ENCODE measurements around the gene CCER1.
A peak's percentile ranks its signal among the peaks of the same experiment; 100 is the strongest.
"Not testable (repeated sequence)": the region's sequence is repeated elsewhere in the genome, so short reads cannot be mapped to it uniquely, and the experiment has no call there.

Gene CCER1, protein sequence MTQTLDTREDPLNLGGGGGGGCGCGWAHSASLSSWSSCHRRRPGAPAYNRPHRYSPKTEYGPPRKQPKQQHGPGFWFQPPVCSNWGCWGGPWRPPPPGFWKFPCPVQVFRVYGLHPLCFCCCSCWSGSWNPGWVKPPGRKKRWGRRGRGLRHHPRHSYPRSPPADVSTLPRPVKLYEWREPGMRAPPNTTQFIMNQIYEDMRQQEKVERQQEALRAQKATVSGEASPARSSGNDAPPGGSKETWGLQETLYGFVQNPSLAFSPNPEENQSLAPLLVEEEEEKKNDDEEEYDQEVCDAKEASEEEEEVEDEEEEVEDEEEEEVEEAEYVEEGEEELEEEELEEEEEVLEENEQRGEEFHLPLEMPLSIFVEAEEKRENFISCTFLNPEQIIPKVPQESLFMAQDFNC

DNA sequence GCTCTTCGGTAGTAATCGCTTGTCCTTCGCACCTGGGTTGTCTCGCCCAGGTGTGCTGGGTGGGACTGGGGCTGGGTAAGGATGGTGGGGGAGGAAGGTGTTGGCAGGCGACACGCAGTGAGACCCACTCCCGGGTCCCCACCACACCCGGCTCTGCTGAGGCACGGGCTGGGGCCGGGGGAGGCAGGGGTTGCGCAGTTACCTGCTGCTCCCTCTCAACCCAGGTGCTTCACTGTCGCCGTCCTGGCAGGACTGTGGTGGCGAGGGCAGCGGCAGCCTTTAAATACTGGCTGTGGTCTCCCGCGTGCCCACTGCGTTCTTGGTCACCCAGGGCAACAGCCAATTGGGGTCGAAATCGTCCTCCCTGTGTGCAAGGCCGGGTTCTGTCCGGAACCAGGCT, at the start of gene CCER1:
Gene CCER1, minus strand, starts transcription at position 256 of the 400 bp plus-strand sequence. CDS start 434 bp downstream, outside the sequence.
- no peak for DNase-seq

DNA sequence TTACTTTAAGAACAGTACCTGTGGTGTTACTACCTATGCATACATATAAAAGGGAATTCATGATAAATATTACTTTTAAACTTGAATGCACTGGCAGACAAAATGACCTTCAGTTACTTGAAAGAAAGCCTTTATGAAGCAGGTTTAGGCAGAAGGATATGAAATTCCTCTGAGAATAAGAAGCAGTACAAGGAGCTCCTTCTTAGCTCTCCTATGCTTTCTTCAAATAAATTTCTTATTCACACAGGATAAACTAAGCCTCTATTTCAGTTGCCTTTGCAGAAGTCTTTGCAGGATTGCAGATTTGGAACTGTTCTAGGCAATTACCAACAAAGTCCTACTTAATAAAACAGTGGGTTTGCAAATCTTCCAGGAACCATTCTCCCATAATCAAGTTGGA, 48.8 kb upstream of the CCER1 start:
- DNase-seq, result no peak

DNA sequence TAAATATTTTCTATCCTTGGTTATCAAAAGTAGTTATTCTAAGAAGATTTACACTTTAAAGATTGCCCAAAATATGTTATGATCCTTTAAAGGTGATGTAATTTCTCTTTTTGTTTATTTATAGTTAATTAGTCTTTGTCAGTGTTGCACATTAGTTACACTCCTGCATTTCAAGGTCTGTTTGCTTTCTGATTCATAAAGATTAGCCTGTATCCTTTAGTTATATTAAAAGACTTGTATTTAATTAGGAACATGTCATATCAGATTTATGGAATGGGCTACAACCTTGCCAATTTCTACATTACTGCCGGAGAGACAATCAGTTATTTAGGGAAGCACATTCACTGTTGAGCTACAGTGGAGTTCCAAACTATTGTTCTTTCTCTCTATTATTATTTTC, 46.3 kb upstream of the CCER1 start:
- DNase-seq, result no peak

DNA sequence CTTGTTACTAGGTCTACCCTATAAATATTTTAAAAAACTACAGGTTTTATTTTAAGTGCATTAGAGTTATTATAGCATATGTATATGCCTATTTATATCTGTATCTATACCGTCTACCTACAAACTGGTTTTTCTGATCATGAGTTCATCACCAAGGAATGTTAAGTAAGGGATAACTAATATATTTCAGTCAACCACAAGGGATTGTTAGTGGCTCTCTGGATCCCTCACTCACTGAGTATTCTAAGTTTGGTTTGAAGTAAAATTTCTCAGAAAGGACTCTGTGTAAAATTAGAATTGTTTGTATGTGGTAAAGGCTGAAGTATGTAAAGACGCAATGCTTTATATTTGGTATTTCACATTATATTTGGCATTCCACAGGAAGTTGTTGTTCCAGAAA, 45.0 kb upstream of the CCER1 start:
- DNase-seq, result no peak

DNA sequence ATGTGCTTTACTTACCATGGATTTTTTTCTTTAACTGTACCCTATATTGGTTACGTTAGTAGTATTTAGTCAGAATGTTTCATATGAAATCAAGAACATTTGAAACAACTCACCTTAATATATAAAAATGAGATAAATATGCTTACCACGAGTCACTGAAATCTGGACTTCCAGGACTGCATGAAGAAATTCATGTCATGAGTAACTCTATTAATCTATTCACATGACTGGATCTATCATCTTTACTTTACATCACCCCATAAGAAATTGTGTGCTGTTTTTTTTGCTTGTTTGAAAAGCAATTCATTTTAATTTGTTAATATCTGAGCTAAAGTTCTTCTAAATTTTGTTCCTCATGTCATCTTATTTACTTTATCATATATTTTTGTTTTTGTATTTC, 44.6 kb upstream of the CCER1 start:
- DNase-seq, result no peak

DNA sequence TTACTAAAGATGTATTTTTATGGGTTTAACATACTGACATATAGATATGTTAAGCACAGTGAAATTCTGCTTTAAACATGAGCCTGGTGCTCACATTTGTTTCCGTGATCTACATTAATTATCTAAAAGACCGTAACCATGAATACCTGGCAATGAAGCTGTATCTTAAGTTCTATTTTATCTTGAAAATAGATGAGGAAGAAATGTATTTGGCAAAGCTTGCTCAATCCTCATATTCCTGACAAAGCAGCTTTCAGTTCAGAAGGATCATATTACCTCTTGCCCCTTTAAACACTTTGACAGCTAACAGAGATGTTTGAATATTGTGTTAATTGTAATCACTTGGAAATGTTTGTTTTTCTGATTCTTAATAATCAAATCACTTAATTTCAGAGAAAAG, 40.0 kb upstream of the CCER1 start:
- no peak for DNase-seq

DNA sequence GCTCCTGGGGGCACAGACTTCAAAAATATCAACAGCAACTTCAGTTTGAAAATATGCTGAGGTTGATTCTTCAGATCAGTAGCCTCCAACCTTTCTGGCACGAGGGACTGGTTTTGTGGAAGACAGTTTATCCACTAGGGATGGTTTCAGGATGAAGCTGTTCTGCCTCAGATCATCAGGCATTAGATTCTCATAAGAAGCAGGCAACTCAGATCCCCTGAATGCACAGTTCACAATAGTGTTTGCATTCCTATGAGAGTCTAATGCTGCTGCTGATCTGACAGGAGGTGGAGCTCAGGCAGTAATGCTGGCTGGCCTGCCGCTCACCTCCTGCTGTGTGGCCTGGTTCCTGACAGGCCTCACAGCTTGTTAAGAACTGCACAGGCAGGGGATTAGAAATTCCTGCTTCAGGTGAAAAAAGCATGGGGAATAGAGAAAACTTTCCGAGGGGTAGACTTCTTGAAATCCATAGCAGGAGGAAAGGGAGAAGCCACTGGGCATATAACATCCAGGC, 37.0 kb upstream of the CCER1 start:
- no peak for DNase-seq

DNA sequence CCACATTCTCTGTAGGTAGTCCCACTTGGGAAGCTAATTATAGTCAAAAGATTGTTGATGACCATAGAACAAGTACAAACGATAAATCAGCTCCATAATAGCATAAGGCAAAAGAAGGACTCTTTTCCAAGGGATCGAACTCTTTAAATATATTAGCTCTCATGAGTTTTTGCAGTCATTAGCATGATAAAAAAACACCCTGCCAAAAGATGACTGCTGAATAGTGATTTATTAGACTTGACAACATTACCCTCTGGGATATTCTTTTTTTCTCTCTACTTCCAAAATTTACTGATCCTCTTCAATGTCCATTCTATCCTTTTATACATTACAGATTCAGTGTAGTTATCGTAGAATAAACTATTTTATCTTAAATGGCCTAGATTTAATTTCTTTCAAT, 35.6 kb upstream of the CCER1 start:
- no peak for DNase-seq

DNA sequence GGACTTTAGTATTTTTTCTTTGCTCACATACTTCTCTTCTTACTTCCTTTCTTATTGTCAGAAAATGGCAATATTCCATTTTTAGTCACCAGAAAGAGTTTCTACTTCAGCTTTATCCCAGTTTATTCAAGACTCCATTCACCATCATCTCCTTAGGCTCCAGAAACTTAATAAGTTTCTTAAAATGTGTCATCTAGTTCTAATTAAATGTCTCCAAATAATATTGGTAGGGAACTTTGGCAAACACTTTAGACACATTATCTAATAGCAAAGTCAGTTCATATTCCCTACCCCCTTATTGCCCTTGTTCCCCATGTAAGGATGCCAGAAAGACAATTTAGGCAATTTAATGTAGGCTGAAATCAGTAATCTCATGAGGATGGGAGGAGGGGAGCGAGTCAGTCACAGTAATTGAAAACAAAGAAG, 34.7 kb upstream of the CCER1 start:
- no peak for DNase-seq

DNA sequence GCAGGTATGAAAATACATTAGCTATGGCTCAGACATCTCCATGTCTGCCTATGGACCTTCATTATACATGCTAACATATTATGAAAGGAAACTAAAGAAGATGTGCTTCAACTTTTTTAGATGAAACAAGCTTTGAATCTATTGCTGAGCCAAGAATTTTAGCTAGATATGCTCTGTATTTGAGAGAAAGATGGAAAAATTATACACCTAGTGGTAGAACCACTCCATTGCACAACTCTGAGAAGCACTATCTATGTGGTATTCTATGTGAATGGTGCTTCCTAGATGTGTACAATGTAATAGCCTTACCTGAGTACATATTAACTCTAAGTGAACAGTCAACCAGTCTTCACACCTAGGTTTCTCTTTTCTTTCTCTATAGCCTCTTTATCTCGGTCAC, 32.5 kb upstream of the CCER1 start:
- no peak for DNase-seq

DNA sequence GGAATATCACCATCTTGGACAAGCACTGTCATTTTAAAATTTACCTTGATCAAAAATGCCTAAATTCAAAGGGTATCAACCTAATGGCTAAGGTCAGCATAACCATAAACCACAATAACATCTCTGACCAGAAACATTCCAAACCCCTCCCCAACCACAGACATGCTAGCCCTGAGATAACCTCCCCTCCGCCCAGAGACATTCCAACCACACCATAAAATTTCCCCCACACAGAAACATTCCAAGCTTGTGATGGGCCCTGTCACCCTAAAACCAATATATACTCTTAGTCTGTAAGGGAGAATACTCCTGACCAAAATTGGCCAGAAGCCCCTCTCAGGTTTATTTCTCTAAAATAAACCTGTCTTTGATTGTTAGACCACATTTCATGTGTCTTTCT, 32.1 kb upstream of the CCER1 start:
- DNase-seq, result no peak

DNA sequence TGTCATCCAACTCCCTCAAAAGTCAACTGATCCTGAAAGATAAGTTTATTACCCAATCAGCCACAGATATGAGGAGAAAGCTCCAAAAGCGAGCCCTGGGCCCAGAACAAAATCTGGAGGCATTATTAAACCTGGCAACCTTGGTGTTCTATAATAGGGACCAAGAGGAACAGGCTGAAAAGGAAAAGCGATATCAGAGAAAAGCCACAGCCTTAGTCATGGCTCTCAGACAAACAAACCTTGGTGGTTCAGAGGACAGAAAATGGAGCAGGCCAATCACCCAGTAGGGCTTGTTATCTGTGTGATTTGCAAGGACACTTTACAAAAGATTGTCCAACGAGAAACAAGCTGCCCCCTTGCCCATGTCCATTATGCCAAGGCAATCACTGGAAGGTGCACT, 30.4 kb upstream of the CCER1 start:
- not testable (repeated sequence) for DNase-seq

DNA sequence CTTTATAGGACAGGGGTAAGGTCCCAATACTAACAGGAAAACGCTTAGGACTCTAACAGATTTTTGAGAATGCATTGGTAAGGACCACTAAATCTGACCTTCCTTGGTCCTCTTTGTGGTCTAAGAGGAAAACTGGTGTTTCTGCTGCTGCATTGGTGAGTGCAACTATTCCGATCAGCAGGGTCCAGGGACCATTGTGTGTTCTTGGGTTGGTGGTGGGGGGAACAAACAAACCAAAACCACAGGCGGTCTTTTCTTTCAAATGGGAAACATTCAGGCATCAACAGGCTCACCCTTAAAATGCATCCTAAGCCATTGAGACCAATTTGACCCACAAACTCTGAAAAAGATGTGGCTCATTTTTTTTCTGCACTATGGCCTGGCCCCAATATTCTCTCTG, 29.1 kb upstream of the CCER1 start:
- no peak for DNase-seq

DNA sequence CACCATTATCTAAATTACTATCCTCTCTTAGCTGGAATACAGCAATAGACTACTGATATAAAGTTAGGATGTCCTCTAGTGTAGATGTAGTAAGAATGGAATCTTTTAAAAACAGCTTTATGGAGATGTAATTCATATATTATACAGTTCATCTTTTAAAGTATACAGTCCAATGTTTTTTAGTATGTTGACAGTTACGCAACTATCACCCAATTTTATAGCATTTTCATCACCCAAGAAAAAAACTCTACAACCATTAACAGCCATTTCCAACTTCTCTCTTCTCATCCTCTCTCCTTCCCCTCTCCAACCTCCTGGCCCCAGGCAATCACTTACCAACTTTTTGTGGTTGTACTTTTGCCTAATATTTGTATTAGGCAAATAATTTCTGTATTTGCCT, 27.2 kb upstream of the CCER1 start:
- DNase-seq, result no peak

DNA sequence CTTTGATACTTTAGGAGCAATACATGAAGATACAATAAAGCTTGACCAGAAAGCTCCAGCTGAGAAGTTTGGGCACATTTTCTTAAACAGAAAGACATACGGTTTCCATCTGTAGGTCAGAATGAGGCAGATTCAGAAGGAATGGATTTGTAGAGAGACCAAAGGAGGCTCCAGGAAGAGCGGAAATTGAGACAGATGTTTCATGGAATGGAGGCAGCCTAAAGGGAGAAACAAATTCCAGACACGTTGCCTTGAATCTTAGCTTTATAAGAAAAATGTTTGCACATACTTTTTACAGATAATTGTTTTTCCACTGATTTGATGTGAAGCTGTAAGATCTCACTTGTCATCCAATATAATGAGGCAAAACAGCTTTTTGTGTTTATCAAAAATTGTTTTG, 25.0 kb upstream of the CCER1 start:
- no peak for DNase-seq

DNA sequence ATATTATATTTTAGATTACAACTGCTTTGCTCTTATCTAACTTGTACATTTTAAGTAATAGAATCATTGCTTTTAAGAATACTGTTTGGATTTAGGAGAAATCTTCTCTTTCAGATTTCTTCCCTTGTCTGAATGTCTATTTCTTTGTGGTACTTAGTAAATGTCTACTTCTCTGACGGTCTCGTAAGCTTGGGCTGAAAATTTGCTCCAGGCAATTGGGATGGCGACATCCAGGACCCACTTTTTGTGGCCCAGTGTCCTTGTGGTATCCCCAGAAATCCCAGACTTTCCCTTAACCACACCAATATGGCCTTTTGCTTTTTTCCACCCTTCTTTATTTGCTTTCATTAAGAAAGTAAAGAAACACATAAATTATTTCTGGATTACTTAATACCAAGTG, 24.0 kb upstream of the CCER1 start:
- DNase-seq, result no peak

DNA sequence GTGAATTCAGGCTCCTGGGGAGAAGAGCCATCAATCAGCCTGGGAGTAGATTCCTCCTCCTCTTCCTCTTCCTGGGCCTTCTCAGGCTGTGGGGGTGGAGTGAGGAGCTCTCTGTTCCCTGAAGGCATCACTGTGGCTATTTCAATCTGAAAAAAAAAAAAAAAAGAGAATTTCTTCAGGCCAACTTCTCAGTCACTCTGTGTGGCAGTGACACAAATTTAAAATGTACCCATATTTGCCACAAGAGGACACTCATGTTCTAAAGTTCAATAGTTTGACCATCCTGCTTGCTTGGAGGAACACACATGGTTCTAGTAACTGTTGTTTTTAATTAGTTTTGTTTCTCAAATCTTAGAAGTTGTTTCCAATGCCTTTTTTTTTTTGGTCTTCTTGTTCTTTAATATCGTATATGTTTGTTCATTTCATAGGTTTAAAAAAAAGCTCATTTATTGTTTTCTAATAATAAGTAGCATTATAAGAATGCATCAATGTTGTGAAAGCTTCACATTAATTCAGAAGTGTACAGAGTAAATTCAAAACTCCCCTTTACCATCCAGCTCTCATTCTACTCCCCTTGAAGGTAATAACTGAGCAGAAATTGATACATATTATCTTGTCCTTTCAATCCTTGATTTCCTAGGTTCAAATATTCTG, 23.3 kb upstream of the CCER1 start:
- peak; percentile 38 for DNase-seq

DNA sequence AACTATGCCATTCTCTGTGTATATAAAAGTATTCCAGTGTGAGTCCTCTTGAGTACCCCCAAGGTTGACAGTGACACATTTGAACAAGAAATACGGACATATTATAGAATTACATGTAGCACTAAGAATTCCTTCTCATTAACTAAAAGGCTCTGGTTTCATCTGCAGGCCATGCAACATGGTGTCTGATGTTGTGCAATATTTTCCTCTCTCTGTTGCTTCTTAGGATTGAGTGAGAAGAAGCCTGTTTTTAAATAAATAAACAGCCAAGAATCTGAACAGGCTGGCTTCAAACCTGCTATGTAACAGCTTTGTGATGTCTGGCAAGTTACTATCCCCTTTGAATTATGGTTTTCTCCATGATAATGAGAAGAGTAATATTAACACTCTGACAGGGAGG, 22.2 kb upstream of the CCER1 start:
- no peak for DNase-seq

DNA sequence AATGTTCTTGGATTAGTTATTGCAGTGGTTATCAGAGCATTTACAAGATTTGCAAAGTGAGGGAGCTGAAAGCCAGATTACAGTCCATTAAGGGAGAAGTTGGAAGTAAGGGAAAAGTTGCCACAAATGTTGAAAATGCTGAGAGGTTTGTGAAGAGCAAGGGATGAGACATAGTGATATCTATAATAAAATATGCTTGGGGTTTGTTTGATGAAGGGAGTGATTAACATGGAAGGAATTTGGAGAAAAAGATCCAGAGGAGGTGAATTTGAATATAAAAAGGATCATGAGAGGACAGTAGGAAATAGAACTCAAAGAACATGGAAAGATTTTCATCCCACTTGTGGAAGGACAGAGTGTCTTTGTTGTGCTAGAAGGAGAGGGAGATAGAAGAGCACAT, 19.3 kb upstream of the CCER1 start:
- no peak for DNase-seq

DNA sequence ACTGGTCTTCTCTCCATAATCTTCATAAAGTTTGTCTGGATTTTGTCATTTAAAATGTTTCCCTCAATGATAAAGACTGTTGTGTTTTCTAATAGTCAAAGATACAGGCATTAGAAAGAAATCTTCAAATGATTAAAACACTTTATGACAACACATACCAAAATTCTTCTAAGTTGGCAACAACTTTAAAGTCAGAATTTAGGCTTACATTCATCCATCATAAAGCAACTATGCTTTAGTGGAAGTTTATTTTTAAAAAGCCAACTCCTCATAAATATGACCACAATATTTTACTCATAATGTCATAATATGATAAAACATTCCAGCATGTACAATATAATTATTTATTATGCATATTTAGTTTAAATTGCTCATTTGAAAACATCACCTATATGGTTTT, 17.2 kb upstream of the CCER1 start:
- no peak for DNase-seq

DNA sequence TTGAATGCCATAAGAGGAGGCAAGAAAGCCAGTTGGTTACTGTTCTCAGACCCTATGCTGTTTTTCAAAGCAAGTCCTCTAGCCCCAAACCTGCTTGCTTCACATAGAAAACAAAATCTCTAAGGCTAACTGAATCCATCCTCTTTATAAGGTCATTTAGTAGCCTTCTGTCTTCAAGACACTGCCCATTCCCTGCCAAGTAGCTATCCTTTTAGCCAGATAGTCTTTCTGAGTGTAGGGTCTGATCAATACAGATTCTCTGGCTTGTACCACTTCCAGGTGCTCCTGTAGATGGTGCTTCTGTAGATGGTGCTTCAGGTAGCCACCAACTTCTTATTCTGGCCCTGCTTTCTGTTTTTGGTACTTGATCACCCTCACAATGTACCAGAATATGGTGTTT, 15.9 kb upstream of the CCER1 start:
- DNase-seq, result no peak

DNA sequence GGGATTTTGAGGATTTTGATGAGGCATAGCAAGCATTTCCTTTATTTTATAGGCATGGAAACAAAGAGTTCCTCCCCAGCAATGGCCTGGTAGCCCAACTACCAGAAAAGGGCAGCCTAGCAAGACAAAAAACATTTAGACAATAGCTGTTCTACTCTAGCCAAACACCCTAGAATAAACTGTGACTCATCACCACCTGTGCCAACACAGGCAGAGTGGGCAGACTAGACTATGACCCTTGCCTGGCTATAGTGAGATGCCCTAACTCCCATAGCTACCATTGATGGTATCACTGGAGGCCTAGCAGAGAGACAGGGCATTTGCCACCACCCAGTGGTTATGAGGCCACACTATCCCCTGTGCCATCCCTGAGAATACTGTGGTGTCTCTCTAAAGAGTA, 15.5 kb upstream of the CCER1 start:
- DNase-seq, result no peak

DNA sequence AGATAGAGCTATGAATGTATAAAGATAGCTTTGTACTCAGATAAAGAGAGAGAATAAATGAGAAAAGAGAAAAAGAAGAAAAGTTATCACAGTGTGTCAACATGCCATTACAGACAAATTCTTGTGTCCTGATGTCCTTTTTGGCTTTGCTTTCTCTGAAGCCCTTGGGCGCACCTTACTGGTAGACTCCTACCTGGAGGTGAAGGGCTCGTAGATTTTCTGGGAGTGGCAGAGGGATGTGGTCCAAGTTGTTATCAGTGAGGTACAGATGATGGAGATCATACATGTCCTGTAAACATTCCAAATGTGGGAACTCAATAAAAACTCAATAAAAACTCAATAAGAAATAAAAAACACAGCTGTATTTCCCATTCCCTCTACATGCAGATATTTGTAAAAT, 14.9 kb upstream of the CCER1 start:
- no peak for DNase-seq

DNA sequence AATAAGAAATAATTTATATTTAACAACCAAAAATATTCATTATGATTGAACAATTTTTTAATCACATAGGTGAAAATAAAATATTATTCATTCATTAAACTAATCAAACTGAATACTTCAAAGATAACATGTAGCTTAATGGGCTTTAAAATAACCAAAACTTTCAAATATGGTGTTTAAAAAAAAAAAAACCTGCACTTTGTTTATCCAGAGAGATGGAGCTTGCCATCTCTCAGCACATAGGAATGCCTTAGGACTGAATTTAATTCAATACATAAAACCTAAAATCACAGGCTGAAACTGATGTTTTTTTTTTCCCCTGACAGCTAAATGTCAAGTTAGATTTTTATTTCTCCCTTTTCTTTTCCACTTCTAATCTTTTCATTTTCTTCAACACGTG, 14.4 kb upstream of the CCER1 start:
- no peak for DNase-seq

DNA sequence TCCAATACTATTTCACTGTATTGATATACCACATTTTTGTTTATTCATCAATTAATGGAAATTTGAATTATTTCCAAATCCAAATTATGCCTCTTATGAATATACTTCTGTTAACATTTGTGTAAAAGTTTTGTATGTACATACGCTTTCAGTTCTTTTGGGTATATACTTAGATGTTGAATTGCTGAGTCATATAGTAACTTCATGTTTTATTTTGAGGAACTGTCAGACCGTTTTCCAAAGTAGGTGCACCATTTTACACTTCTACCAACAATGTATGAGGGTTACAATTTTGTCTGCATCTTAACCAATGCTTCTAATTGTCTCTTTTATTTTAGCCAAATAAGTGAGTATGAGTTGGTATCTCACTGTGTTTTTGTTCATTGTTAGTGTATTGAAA, 10.2 kb upstream of the CCER1 start:
- no peak for DNase-seq

Measured in NCI-H774 (cell line).